Keratinocyte (primary cell): ENCODE data around the gene DPYD.

Experiments used
- CTCF ChIP-seq, 3 experiments: IDR thresholded peaks in 1 of 3; conservative IDR thresholded peaks in 1 of 3; optimal IDR thresholded peaks in 1 of 3; 2 replicates in 2 of 3; 3 replicates in 1 of 3; pipeline versions ENCODE3 to v1.5.1; 2011; ENCODE audit warnings: low read length in 3 of 3, mild to moderate bottlenecking in 3 of 3, moderate library complexity in 2 of 3, control low read depth in 1 of 3, inconsistent platforms in 1 of 3; ENCODE audit not compliant: insufficient read depth in 2 of 3; ENCODE audit errors: extremely low read depth in 1 of 3
- EZH2 ChIP-seq: IDR thresholded peaks from one replicate; pipeline ENCODE4 v1.6.1; 2012; ENCODE audit warnings: inconsistent platforms, mild to moderate bottlenecking, low read length, moderate library complexity

DNA sequence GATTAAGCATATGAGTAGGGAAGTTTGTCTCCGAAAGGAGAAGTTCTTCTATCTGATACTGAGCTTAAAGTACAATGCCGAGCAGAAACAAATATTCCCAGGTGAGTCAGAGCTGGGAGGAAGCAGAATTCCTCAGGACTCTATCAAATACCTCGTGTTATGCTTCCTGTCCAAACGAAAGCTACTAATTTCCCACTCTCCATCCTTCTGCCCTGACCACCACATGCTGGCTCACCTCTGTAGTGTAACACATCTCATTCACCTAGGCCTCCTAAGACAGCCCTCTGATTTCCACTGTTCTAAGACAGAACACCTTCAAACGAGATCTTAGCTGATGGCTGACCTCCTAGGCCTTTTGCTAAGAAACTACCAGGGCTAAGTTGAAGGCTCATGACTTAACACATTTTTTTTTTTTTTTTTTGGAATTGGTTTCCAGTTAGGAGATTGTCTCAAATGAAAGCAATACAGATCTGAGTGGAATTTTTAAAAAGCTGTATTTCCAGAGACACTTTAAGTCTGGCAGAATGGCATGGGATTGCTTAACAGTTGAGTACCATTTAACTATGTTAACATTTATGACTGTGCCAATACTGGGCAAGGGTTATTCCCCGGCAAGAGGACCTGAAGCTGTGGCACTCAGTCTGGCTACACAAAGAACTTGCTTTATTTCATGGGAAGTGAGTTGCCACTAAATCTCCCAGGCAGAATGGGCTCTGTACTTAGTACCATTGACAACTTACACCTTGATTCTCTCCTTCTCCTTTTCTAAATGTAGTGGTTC, 583.4 kb downstream of the DPYD start:
- no peak for TF ChIP-seq CTCF (optimal IDR thresholded peaks at IDR 0.05 in 1 of 3, IDR thresholded peaks at IDR 0.05 in 1 of 3, conservative IDR thresholded peaks at IDR 0.05 in 1 of 3; ENCODE audit: extremely low read depth in 1 of 3, insufficient read depth in 2 of 3, low read length in 3 of 3)
- TF ChIP-seq EZH2, result no peak
